Mesothelial cell of epicardium (in vitro differentiated cells): ENCODE data around the gene PROP1. TPM values are rescaled to one million over a fixed set of nuclear protein-coding genes. Genes with fewer than 3 reads are reported as not detected.
A peak's percentile ranks its signal among the peaks of the same experiment; 100 is the strongest.
"Not testable (repeated sequence)": the region's sequence is repeated elsewhere in the genome, so short reads cannot be mapped to it uniquely, and the experiment has no call there.

ENCODE experiments used
- DNase-seq, 2 experiments: peaks; one replicate each; pipeline ENCODE4 v3.0.0; 2021; ENCODE audit warnings: low spot score in 2 of 2; ENCODE audit not compliant: unreplicated experiment in 2 of 2
- H3K27ac Mint-ChIP-seq: 2 replicates; pipeline ENCODE4 v1.8.0; 2021; ENCODE audit warnings: mixed read lengths
- H3K27me3 Mint-ChIP-seq: 2 replicates; pipeline ENCODE4 v1.8.0; 2021; ENCODE audit warnings: low read depth, mixed read lengths
- H3K36me3 Mint-ChIP-seq: 2 replicates; pipeline ENCODE4 v1.8.0; 2021; ENCODE audit warnings: mixed read lengths
- H3K4me1 Mint-ChIP-seq: 2 replicates; pipeline ENCODE4 v1.8.0; 2021; ENCODE audit warnings: mixed read lengths
- H3K4me3 Mint-ChIP-seq: 2 replicates; pipeline ENCODE4 v1.8.0; 2021; ENCODE audit warnings: mild to moderate bottlenecking, moderate library complexity, mixed read lengths
- H3K9me3 Mint-ChIP-seq: 2 replicates; pipeline ENCODE4 v1.8.0; 2021; ENCODE audit warnings: mixed read lengths
- total RNA-seq: library from RNA; stranded (reverse); gene quantifications from 3 replicates; pipeline ENCODE4 v1.2.1, GENCODE V29; 2021
- TF ChIP-seq, protein P1 (sequence below): fragments of 200-600 bp; sonication (generic); IDR thresholded peaks from one replicate; pipeline ENCODE4 v1.5.0; 2021; ENCODE audit warnings: antibody characterized with exemption; ENCODE audit not compliant: unreplicated experiment

The PROP1 gene
- total RNA-seq, 1 donor from 2014 or later = not detected

DNA sequence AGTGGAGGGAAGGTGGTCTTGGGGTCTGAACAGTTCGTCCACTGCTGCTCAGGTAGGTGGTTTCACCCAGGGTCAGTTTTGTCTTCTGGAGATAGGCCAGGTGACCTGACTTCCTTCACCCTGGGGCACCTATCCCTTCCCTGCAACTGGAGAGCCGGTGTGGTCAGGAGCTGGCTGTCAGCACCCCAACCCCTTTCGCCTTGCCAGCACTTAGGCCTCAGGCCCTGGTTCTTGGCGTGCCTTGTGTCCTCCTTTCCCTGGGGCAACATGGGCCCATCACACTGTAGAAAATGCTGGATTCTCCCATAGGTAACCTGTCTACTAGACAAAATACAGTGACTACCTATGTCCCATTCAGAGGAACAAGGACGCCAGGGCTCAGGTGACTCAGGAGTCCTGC is 13.1 kb downstream of the PROP1 start:
- no peaks in the 10 kb centered on the region for H3K36me3 Mint-ChIP-seq
- peaks cover 17% of the 10 kb centered on the region for H3K27me3 Mint-ChIP-seq
- H3K4me3 Mint-ChIP-seq = no peak overlapping the region
- H3K4me1 Mint-ChIP-seq = peaks cover 7% of the 10 kb centered on the region
- no peaks in the 10 kb centered on the region for H3K9me3 Mint-ChIP-seq
- DNase-seq = no peak
- TF ChIP-seq, protein P1, sequence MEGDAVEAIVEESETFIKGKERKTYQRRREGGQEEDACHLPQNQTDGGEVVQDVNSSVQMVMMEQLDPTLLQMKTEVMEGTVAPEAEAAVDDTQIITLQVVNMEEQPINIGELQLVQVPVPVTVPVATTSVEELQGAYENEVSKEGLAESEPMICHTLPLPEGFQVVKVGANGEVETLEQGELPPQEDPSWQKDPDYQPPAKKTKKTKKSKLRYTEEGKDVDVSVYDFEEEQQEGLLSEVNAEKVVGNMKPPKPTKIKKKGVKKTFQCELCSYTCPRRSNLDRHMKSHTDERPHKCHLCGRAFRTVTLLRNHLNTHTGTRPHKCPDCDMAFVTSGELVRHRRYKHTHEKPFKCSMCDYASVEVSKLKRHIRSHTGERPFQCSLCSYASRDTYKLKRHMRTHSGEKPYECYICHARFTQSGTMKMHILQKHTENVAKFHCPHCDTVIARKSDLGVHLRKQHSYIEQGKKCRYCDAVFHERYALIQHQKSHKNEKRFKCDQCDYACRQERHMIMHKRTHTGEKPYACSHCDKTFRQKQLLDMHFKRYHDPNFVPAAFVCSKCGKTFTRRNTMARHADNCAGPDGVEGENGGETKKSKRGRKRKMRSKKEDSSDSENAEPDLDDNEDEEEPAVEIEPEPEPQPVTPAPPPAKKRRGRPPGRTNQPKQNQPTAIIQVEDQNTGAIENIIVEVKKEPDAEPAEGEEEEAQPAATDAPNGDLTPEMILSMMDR = no peak
- H3K27ac Mint-ChIP-seq = no peak overlapping the region

GRCh38 chr5:177982072-177982727 is 13.8 kb downstream of the PROP1 start:
- TF ChIP-seq, protein P1 = no peak
- H3K9me3 Mint-ChIP-seq = no peaks in the 10 kb centered on the region
- no peak overlapping the region for H3K4me3 Mint-ChIP-seq
- H3K27me3 Mint-ChIP-seq = peaks cover 17% of the 10 kb centered on the region
- H3K36me3 Mint-ChIP-seq = no peaks in the 10 kb centered on the region
- no peak for DNase-seq
- peaks cover 7% of the 10 kb centered on the region for H3K4me1 Mint-ChIP-seq
- H3K27ac Mint-ChIP-seq = no peak overlapping the region

DNA sequence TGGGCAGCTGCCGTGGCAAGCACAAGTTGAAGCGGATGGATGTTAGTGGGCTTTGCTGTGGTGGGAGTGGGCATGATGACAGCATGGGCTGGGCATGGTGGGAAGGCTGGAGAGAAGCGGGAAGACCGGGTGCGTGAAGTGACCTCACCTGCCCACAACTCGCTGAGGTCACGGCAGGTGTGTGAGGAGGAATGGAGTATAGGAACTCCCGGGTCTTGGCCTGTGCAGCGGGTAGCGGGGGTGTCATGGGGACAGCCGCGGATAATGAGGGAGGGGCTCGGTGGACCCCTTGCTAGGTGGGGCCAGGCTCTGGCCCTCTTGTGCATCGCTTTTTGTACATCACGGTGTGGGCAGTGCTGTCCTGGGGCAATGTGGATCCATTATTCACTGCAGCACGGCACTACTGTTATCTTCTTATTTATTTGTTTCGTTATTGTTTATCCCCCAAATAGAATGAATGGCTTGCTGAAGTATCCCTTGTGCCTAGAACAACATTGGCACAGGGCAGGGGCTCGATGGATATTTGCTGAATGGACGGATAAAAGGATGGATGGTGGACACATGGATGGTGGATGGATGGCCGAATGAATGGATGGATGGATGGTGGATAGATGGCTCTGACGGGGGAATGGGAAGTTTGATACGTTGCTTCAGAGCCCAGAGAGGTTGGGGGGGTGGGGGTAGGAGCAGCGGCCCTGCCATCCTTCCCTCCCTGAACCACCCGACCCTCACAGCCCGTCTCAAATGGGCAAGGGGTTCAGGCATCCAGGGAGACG is 14.6 kb downstream of the PROP1 start:
- no peak for DNase-seq
- Mint-ChIP-seq H3K9me3 (no peaks in the 10 kb centered on the region), H3K27me3 (peaks cover 17% of the 10 kb centered on the region), H3K4me1 (peaks cover 7% of the 10 kb centered on the region), H3K36me3 (no peaks in the 10 kb centered on the region), H3K4me3 (no peak overlapping the region), H3K27ac (no peak overlapping the region)
- TF ChIP-seq, protein P1 = no peak

DNA sequence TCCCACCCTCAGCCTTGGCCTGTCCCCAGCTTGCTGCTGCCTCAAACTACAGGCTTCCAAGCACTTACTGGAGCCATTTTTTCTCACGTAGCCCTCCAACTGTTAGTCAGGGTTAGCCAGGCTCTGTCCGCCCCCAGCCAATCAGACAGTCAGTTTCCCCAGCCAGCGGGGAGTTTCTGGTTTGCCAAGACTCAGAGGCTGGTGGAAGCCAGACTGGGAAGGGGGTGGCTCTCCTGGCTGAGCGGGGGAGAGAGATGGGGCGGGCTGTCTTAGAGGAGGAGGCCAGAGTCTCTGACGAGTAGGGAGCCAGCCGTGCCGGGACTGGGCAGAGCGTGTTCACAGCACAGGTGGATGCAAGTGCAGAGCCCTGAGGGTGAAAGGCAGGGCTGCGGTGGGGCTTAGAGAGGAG is 15.3 kb downstream of the PROP1 start:
- no peaks in the 10 kb centered on the region for H3K36me3 Mint-ChIP-seq
- H3K4me1 Mint-ChIP-seq = peaks cover 7% of the 10 kb centered on the region
- peaks cover 3% of the 10 kb centered on the region for H3K9me3 Mint-ChIP-seq
- H3K27me3 Mint-ChIP-seq = peaks cover 17% of the 10 kb centered on the region
- TF ChIP-seq, protein P1 = no peak
- no peak overlapping the region for H3K4me3 Mint-ChIP-seq
- no peak for DNase-seq
- H3K27ac Mint-ChIP-seq = peak overlapping the region; percentile 36

DNA sequence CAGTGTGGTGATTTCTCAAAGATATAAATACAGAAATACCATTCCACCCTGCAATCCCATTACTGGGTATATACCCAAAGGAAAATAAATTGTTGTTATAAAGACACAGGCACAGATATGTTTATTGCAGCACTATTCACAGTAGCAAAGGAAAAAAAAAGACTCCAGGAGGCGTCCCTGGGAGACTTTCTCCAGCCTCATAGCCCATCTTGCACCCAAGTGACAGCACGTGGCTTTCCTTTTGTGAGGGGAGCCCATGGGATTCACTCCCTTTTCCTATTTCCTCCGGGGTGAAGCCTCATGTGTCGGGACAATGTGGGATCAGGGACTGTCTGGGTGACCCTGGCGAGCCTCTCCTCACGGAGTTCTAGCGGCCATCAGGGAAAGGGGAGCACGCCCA is 18.4 kb downstream of the PROP1 start:
- DNase-seq, H3K36me3 Mint-ChIP-seq, H3K4me1 Mint-ChIP-seq, H3K27ac Mint-ChIP-seq, H3K4me3 Mint-ChIP-seq: not testable (repeated sequence)
- Mint-ChIP-seq H3K27me3 (peaks cover 14% of the 10 kb centered on the region), H3K9me3 (peaks cover 12% of the 10 kb centered on the region)

DNA sequence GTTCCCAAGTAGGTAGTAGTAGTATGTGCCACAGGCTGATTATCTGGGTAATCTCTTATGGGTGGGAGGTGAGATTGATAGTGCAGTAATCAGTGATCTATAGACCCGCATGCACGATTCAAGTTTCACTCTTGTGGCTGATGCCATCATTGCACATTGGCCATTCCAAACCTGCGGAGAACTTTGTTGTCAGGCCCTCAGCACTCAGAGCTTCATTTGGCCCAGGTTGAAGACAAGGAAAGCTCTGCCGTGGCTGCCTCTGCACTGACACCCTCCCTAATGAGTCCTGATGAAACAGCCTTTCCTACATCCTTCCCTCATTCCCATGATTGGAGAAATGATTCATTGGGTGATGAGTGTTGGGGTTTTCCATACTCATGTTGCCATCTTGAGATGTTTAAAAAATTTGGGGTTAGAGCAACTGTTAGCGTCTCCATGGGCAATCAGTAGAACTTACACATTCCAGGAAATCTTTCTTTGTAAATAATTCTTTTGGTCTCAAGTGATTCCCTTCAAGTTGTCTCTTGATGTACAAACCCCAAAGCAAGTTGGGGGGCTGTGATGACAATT is 22.9 kb downstream of the PROP1 start:
- DNase-seq = no peak
- Mint-ChIP-seq H3K27ac (no peak overlapping the region), H3K9me3 (peaks cover 17% of the 10 kb centered on the region), H3K36me3 (peaks cover 1% of the 10 kb centered on the region), H3K4me1 (no peaks in the 10 kb centered on the region), H3K4me3 (no peak overlapping the region), H3K27me3 (peaks cover 2% of the 10 kb centered on the region)
- TF ChIP-seq, protein P1 = no peak
